HG02642 (cell line): ENCODE data around the gene STK33.

Source experiments
- ATAC-seq: cut with Tn5 transposase; IDR thresholded peaks from one replicate; pipeline ENCODE4 v1.9.1; 2021; ENCODE audit warnings: mild to moderate bottlenecking; ENCODE audit not compliant: unreplicated experiment, poor library complexity

Gene STK33

DNA sequence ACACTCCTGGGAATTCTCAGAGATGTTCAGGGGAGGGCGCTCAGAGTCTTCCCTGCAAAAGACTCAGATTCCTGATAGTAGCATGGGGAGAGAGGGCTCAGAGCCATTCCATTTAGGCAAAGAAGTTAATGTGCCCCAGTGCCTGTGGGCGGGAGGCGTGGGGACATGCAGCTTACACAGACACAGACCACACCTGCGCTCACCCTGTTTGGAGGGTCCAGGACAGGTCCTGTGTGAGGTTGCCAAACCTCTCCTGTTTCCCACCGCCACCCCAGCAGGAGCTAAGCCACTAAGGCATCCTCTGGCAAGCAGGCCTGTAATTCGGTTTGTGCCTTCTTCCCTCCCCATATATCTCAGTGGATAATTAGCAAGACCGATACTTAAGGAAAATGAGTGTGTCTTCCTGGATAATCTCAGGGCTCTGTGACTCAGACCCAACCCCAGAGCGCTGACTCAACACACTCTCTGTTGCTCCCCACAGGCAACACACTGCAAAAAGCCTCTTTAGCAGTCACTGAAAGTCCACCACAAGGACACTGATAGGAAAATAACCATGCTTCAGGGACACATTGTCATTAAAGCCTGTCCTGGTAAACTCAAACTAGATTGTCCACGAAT, 211.5 kb downstream of the STK33 start:
- ATAC-seq = no peak

DNA sequence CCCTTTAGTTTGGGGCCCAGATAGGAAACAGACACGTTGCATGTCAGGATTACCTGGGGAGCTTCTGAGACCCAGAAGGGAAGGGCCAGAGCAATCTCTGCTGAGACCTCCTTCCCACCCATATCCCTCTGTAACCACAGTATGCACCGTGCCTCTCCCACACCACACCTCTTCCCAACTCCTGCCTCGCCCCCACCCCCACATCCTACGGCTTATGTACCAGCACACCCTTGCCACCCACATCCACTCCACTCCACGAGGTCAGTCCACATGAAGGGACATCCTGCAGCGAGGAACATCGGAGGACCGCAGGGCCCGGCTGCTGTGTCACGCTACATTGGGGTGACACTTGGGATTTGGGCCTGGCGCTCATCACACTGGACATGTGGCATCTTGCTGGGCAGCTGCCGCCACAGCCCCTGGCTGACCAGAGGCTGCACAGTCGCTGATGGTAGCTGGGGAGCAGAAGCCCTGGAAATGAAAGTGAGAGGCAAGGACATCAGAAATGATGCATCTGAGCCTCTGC, 212.1 kb downstream of the STK33 start:
- no peak for ATAC-seq

DNA sequence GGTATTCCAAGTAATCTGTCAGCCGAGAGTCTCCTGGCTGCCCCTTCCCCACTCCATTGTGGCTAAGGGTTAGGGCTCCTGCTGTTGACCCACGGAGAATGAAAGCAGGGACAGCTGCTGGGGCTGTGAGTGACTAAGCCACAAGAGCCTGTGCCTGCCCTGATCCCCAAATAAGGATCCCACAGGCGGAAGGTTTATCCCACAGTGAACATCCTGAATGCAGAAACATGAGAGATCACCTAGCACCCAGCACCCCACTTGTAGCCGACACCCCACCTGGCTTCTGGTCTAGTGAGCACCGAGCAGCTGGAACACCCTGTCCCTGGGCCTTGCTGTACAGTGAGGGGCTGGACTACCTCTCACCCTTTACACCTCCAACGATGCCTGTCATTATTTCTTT, 212.7 kb downstream of the STK33 start:
- ATAC-seq = no peak

DNA sequence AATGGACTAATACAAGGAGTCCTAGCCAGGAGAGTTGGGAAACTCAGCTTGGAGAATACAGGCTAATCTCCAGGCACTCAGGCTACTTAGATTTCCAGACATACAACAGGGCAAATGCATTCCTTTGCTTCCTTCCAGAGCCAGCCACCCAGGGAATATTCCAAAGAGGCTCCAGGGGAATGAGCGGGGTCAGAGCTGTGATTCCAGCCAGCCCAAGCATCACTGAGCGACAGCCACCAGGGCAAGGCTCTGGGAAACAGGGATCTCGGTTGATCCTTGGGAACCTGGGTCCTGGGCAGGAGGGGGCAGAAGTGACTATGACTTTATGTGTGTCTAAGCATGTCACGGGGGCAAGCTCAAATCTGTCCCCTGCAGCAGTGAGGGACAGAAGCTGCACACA, 218.1 kb downstream of the STK33 start:
- no peak for ATAC-seq

DNA sequence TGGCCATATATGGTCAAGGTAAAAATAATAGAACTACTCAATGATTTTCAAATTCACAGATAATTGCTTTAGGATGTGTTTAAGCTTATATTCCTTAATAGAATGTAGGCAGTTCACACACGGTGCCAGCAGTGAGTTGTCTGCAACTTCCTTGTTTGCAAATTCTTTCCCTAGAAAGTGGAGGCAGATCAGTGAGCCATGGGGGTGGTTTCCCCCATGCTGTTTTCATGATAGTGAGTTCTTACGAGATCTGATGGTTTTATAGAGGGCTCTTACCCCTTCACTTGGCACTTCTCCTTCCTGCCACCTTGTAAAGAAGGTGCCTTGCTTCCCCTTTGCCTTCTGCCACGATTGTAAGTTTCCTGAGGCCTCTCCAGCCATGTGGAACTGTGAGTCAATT, 218.6 kb downstream of the STK33 start:
- ATAC-seq = no peak

DNA sequence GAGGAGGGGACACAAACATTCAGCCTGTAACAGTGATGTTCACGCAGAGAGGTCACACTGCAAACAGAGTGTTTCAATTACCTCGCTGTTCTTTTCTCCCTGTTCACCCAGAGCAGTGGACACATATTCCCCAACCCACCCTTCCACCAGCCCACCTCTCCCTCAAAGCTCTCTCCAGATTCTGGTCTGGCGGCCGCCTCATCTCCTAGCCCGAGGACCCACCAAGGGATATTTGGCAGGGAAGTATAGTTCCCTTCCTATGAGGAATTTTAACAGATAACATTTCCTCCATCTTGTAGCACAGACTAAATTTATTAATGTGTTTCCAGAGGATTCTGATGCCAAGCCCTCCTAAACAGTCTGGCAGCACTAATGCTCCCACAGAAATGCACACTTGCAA, 219.3 kb downstream of the STK33 start:
- no peak for ATAC-seq

DNA sequence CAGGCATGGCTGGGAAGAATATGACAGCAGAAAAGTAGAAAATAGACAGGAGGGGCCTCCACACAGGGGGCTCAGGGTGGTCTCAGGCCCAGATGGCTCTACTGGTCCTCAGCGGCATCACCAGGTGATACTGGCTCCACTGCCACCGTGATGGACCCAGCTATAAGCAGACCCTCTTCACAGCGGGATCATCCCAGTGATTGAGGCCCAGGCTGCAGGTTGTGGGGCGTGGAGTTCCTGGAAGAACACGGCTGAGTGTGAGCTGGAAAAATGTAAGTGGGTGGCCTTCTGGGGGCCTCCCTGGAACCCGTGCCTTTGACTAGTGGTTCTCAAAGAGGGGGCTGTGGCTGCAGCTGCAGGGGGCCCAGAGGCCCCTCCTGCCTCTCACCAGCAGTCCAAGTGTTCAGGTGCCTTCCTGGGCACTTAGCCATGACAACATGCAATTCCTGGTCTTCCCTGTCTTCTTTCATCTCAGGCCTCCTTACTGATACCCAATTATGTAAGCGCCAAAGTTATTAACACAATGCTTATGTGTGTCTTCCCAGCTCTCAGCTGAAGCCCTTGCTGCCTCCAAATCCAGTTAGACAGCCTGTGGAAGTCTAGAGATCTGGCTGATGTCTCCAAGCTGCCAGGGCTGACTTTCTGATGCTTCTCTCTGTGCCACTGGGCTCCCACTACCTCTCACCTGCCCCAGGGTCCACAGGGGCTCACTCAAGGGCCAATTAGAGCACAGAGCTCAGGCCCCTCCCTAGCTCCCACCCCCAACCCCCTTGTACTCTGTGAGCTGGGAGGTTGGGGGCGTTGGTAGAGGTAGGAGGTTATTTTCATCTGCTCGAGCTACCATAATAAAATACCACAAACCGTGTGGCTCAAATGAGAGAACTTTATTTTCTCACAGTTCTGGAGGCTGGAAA, 220.3 kb downstream of the STK33 start:
- no peak for ATAC-seq

DNA sequence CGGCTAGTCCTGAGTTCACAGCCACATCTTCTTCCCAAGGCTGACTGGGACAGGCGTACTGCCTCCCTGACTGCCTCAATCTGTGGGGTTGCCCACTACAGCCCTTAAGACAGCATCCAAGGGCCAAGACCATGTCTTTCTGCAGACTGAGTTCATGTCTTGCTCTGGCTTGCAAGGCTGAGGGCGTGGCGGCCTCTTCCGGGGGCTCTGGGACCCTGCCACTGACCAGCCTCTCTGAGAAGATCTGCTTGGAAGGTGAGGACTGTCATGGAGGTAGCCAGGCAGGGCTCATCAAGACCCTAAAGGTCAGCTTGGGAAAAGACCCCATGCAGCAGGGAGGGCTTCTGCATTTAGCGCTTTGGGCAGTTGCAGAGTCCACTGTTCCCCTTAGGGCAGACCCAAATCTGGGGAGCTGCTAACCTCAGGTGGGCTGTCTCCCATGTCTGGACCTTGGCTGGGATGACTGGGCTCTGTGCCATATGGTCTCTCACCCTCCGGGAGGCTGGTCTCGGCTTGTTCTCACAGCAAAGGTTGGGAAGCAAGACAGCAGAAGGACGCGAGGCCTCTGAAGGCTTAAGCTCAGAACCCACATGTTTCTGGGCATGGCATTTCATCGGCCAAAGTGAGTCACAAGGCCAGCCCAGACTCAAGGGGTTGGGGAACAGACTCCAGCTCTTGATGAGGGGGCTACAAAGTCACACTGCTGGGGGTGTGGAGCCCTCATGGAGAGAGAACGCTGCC, 221.2 kb downstream of the STK33 start:
- no peak for ATAC-seq

DNA sequence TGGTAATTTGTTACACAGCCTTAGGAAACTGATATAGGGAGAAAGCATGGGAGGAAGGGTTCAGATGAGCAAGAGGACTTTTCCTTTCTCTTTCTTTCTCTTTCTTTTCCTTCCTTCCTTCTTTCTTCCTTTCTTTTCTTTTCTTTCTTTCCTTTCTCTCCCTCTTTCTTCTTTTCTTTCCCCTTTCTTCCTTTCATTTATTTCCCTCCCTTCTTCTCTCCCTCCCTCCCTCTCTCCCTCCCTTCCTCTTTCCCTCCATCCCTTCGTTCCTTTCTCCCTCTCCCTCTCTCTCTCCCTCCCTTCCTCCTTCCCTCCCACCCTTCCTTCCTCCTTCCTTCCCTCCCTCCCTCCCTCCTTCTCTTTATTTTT, 222.5 kb downstream of the STK33 start:
- no peak for ATAC-seq

DNA sequence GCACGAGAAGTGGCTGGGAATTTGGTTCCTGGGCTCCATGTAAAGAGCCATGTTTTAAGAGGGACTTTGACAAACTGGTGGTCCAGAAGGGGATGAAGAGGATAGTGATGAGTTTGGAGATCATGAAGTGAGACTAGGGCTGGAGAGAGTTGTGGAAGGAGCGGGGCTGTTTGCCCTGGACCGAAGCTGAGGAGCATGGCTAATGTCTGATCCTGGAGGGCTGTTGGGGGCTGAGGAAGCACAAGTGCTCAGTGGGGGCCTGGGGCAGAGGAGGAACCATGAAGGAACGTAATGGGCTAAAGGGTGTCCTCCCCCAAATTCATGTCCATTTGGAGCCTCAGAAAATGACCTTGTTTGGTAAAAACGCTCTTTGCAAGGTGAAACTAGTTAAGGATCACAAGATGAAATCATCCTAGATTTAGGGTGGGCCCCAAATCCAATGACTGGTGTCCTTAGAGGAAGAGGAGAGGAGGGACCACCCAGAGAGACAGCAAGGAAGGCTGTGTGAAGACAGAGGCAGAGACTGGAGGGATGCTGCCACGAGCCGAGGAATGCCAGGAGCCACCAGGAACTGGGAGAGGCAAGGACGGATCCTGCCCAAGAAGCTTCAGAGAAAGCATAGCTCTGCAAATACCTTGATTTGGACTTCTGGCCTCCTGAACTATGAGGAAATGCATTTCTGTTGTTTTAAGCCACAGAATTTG, 223.1 kb downstream of the STK33 start:
- ATAC-seq = no peak

DNA sequence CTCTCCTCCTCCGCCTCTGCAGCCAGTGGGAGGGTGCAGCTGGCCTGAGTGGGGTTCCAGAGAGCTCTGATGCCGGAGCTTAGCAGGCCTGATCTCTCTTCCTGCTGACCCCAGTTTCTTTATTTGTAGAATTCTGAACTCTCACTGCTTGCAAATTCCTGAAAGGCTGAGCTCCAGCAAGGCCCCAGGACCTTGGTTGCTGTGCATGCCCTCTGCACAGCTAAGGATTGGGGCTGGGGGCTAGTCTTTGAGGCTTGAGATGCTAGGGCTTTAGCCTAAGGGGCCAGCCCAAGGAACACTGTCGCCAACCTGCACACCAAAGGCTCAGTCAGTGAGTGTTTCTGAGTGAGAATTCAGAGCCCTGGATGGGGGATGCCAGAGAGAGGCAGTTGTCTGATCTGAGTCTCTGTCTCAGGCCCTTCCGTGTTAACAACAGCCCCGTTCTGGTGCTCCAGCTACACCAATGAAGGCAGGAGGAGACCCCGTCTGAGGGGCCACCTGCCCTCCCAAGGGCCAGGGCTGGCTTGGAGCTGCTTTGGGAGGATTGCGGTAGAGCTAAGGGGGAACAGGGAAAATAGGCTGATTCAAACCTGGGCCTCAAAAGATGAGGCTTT, 224.3 kb downstream of the STK33 start:
- ATAC-seq = no peak

DNA sequence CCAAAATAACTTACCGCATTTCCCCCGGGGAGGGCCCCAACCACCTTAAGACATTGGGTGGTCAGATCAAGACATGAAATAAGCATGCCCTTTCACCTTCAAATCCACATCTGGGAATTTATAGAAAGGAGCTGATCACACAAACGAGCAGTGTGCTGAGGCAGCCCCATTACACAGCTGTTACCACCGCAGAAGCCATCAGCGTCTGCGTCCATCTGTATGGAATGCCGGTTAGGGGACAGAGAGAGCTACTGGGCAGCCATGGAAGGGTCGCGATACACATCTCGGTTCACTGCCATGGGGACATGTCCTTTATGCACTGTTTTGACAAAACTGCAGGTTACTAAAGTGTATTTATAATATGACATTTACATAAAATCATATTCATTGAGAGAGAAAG, 225.3 kb downstream of the STK33 start:
- no peak for ATAC-seq

DNA sequence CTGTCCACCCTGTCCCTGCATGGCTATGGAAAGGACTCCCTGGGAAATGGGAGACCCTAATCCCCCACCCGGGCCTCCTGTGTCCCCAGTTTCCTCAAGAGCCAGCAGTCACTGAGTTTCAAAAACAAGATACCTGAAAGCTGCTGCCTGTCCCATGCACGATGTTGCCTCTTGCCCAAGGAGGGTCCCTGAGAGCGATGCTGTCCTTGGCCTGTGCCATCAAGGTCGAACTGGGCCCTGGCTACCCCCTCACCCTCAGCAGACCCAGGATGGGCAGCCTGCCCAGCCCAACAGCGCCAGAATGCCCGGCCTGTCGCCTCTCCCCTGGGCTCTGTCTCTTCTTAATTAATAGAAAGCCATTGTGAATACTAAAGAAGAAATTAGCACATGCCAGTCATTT, 225.8 kb downstream of the STK33 start:
- ATAC-seq = no peak

DNA sequence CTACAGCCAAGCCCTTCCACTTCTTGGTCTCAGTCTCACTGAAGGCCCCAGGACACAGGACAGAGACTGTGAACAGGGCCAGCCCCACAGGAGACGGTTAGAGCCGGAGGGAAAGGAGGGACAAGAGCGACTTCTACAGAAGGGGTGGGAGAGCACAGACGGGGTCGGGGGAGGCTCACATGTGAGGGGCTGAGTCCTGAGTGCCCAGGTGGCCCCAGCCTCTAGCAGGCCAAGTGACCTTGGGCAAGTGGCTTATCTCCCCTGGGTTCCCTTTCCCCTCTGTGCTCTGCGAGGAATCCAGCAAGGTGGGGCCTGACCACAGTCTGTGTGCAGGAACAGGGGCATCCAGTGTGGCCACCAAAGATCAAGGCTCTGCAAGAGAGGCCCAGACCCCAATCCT, 227.7 kb downstream of the STK33 start:
- no peak for ATAC-seq

DNA sequence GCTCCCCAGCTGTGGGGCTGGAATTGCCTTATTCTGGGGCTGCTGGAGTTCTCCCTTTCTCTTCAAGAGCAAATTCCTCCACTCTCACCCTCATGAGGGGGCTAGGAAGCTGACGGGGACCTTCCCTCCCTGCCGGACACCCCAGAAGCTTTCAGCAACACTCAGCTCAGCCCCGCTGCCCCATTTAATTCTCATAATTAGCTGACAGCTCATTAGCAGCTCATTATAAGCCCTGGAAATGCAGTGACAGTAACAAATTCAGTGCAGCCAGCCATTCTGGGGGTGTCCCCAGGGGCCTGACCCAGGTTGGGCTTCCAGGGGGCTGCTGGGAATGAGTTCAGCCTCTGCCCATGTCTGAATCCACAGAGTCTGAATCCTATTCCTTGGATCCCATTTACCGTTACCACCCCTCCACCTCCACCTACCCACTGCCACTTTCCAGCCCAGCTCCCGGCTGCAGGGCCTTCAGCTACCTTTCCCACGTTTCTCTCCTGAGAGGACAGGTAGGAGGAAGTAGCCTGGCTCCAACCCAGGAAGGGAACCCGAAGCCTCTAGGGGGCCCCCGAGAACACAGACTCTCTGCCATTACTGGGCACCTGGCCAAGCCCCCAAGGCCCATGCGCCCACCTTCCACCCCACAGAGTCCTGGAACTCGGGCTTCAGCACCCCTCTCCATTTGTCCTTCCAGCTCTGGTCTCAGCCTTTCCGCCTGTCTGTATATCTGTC, 228.6 kb downstream of the STK33 start:
- ATAC-seq = no peak

DNA sequence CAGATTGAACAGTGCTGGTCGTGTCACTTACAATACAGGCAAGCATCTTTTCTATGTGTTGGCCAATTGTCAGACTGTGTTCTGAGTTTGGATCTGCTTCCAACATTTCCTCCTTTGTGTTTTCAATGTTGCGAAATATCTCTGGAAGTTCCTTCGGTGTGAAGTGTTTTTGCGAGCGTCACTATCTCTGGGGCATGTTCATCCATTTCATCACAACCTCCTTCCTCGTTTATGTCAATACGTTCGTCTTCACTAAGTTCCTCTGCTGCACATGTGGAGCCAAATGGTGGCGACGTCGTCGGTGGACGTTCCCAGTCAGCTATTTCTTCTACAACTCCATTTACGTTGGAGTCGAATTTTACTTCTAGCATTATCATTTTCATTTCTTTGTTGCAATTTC, 230.1 kb downstream of the STK33 start:
- no peak for ATAC-seq

DNA sequence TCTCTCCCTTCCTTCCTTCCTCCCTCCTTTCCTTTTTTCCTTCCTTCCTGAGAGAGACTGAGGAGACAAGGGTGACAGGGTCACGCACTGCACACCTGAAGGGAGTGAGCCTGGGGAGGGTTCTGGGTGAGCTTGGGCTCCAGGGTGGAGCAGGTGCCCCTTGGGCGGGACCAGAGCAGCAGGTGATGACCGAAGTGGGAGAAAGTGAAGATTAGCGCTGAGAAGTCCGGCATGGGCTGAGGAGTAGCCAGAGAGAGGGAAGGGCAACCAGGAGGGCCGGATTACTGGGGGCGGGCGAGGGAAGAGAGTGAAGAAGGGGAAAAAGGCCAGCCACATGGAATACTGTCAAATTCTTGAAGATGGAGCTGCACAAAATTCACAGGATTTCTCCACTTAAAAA, 231.1 kb downstream of the STK33 start:
- no peak for ATAC-seq

DNA sequence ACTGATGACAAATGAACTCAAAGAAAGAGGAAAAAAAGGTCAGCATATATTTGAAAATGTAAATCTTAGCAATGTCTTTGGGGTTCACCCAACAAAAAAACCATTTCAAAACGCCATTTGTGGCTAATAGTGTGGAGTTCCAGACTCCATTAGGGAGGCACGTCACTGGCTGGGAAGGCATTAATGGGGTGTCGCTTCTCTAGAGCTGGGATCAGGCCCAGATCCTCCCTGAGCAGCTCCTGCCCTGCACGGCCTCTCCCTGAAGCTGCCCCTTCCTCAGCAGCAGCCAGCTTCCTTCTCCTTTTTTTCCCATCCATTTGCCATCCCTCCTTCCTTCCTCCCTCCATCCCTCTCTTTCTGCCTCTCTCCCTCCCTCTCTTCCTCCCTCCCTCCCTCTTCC, 231.5 kb downstream of the STK33 start:
- ATAC-seq = no peak

DNA sequence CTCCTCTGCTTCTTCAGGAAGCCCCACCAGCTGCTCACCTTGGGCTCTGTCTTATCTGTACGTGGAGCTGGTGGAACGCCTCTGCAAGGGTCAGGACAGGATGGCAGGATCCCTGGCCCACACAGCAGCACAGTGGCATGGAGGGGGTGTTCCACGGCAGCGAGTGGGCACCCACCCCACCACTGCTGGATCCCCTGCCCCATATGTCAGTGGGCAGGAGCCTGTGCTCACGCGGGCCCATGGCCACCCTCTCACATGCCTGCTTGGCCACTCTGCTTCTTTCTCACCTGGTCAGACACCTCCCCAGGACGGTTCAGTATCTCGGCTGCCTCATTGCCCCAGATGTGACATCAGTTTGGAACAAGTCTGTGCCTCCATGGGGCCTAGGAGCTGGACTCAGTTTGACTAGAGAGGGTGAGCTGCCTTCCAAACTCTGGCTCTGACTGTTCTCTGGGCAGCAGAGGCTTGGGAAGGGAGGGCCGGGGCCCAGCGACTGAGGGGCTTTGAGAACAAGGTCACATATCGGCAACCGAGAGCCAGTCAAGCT, 232.3 kb downstream of the STK33 start:
- ATAC-seq = no peak
